ENCODE results near the gene SNRNP70. TPM values are rescaled to one million over a fixed set of nuclear protein-coding genes. Genes with fewer than 3 reads are reported as not detected.
"Not testable (repeated sequence)": the region's sequence is repeated elsewhere in the genome, so short reads cannot be mapped to it uniquely, and the experiment has no call there.

The SNRNP70 gene
- total RNA-seq = 100 to 1,000 TPM; 706 to 741 TPM
- 10 to 100 TPM; 42.3 to 63.4 (median 50.2) TPM for polyA plus RNA-seq
- total RNA-seq = 469 to 868 (median 510) reads per million in 6 experiments

GRCh38 chr19:49085020-49085867, at the start of gene SNRNP70:
Gene SNRNP70 (plus strand): TSS chr19:49085451. CDS start chr19:49086415, 964 bp downstream.
- H3K9me3 Mint-ChIP-seq = peaks cover 0 to 2% (median 0%) of the 10 kb centered on the region in 9 donors
- H3K4me3 Mint-ChIP-seq = peak within 1 kb of the TSS; percentile 85 to 97 (median 94)
- POLR2A ChIA-PET = interaction anchor here (1.0 kb wide), 1 partner anchor 29 kb away, joined by 5 read pairs; the partner anchor contains the start of gene LIN7B
- H3K36me3 Mint-ChIP-seq = peaks cover 0 to 41% (median 11%) of the 10 kb centered on the region in 3 donors
- peaks cover 1 to 11% (median 5%) of the 10 kb centered on the region in 5 donors for H3K27me3 Mint-ChIP-seq
- peaks cover 20 to 48% (median 40%) of the 10 kb centered on the region in 4 donors for H3K4me1 Mint-ChIP-seq
- peak; percentile 91 to 92 for ATAC-seq
- H3K27ac Mint-ChIP-seq = peak within 1 kb of the TSS; percentile 91 to 99 (median 96)
- DNase-seq = peak; percentile 99 to 100 (median 99)

DNA sequence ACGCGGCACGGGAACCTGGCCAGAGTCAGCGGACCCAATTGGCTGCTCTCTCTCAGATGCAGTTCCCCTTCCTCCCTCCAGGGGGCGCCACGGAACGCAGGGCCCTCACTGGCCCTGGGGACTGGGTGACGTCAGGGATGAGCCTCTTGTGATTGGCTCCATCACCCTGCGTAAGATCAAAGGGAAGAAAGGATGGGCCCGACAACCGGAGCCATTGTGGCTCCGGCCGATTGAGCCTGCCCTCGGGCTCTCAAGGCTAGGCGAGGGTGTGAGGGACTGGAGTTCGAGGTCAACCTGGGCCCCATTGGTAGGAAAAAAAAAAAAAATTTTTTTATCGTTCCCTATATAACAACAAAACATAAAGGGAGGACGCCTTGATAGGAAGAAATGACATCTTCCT, 48.4 kb upstream of the SNRNP70 start, which contains the start of gene CGB1:
Gene CGB1, minus strand, starts transcription at position 81 of the 400 bp plus-strand sequence. CDS start 184 bp downstream, outside the sequence.
- H3K27me3 Mint-ChIP-seq = peaks cover 2 to 12% (median 5%) of the 10 kb centered on the region in 5 donors
- DNase-seq = peak in 3 of 10 donors; percentile 23 to 35 (median 30)
- H3K4me3 Mint-ChIP-seq, H3K27ac Mint-ChIP-seq, H3K9me3 Mint-ChIP-seq, H3K36me3 Mint-ChIP-seq, ATAC-seq, H3K4me1 Mint-ChIP-seq, POLR2A ChIA-PET: not testable (repeated sequence)

DNA sequence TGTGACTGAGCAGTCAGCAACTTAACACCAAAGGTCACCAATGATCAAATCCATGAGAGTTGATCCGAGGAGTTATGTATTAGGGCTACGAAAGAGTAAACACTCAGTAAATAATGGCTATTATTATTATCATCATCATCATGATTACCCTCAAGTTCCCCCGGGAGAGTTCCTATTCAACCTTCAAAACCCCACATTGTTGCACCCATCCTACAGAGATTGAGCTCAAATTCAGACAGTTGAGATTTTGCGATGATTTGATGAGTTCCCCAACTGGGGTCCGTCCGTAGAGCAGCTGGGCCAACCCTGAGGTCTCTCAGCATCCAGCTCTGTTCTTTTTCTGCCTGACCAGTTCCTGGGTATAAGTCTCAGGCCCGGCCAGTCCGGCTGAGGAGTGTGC, 47.1 kb upstream of the SNRNP70 start:
- H3K36me3 Mint-ChIP-seq, ATAC-seq, H3K27ac Mint-ChIP-seq, DNase-seq, H3K9me3 Mint-ChIP-seq, H3K27me3 Mint-ChIP-seq, H3K4me1 Mint-ChIP-seq, H3K4me3 Mint-ChIP-seq: not testable (repeated sequence)
- POLR2A ChIA-PET = interaction anchor here (0.6 kb wide), 1 partner anchor 84 kb away, joined by 5 read pairs; the partner anchor contains the start of gene BAX

- not testable (repeated sequence) for H3K36me3 Mint-ChIP-seq, ATAC-seq
These were observed 46.5 kb upstream of the SNRNP70 start for GRCh38 chr19:49038557-49039276.

GRCh38 chr19:49039736-49040135, 45.5 kb upstream of the SNRNP70 start:
- H3K9me3 Mint-ChIP-seq, H3K4me3 Mint-ChIP-seq, H3K27me3 Mint-ChIP-seq, ATAC-seq, H3K4me1 Mint-ChIP-seq, POLR2A ChIA-PET, DNase-seq, H3K36me3 Mint-ChIP-seq: not testable (repeated sequence)
- H3K27ac Mint-ChIP-seq = peak overlapping the region in 1 of 10 donors; percentile 11

More at GRCh38 chr19:49038557-49039276, 46.5 kb upstream of the SNRNP70 start:
- POLR2A ChIA-PET = interaction anchor here (0.6 kb wide), 1 partner anchor 84 kb away, joined by 5 read pairs; the partner anchor contains the start of gene BAX
- not testable (repeated sequence) for H3K4me3 Mint-ChIP-seq, H3K4me1 Mint-ChIP-seq, DNase-seq, H3K9me3 Mint-ChIP-seq, H3K27me3 Mint-ChIP-seq, H3K27ac Mint-ChIP-seq

- H3K27me3 Mint-ChIP-seq = peaks cover 0 to 3% (median 0%) of the 10 kb centered on the region in 5 donors
- DNase-seq (no peak), ATAC-seq (no peak)
- no peak overlapping the region for H3K4me3 Mint-ChIP-seq
- H3K27ac Mint-ChIP-seq = no peak overlapping the region
- POLR2A ChIA-PET = no interaction called here
- no peaks in the 10 kb centered on the region for H3K4me1 Mint-ChIP-seq
- H3K36me3 Mint-ChIP-seq = no peaks in the 10 kb centered on the region
- H3K9me3 Mint-ChIP-seq = no peaks in the 10 kb centered on the region
These were observed 43.1 kb upstream of the SNRNP70 start for GRCh38 chr19:49042177-49042576.

DNA sequence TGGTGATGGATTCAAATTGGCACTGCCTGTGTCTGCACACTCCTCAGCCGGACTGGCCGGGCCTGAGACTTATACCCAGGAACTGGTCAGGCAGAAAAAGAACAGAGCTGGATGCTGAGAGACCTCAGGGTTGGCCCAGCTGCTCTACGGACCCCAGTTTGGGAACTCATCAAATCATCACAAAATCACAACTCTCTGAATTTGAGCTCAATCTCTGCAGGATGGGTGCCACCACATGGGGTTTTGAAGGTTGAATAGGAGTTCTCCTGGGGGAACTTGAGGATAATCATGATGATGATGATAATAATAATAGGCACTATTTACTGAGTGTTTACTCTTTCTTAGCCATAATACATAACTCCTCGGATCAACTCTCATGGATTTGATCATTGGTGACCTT, 42.6 kb upstream of the SNRNP70 start:
- H3K4me1 Mint-ChIP-seq, H3K9me3 Mint-ChIP-seq, H3K4me3 Mint-ChIP-seq, ATAC-seq, H3K27me3 Mint-ChIP-seq, POLR2A ChIA-PET, DNase-seq, H3K27ac Mint-ChIP-seq, H3K36me3 Mint-ChIP-seq: not testable (repeated sequence)

DNA sequence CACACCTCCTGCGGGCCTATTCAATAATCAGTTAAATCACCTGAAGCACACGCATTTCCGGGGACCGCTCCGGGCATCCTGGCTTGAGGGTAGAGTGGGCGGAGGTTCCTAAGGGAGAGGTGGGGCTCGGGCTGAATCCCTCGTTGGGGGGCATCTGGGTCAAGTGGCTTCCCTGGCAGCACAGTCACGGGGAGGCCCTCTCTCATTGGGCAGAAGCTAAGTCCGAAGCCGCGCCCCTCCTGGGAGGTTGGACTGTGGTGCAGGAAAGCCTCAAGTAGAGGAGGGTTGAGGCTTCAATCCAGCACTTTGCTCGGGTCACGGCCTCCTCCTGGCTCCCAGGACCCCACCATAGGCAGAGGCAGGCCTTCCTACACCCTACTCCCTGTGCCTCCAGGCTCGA, 41.7 kb upstream of the SNRNP70 start, which contains the start of gene CGB5:
Gene CGB5, plus strand, starts transcription at position 301 of the 400 bp plus-strand sequence. CDS start 362 bp downstream, outside the sequence.
- ATAC-seq, H3K4me3 Mint-ChIP-seq, POLR2A ChIA-PET, H3K27me3 Mint-ChIP-seq, H3K9me3 Mint-ChIP-seq, H3K4me1 Mint-ChIP-seq, DNase-seq, H3K36me3 Mint-ChIP-seq, H3K27ac Mint-ChIP-seq: not testable (repeated sequence)

- H3K4me1 Mint-ChIP-seq, H3K36me3 Mint-ChIP-seq, ATAC-seq, H3K27me3 Mint-ChIP-seq, DNase-seq, H3K9me3 Mint-ChIP-seq, POLR2A ChIA-PET: not testable (repeated sequence)
- H3K27ac Mint-ChIP-seq = peak within 1 kb of the TSS in 1 of 10 donors; percentile 33
- H3K4me3 Mint-ChIP-seq = peak within 1 kb of the TSS in 1 of 10 donors; percentile 51
These were observed 36.2 kb upstream of the SNRNP70 start, which contains the start of gene CGB8 for GRCh38 chr19:49049011-49049410. Gene CGB8 (minus strand): TSS chr19:49049111. CDS start chr19:49048739, 372 bp downstream.

DNA sequence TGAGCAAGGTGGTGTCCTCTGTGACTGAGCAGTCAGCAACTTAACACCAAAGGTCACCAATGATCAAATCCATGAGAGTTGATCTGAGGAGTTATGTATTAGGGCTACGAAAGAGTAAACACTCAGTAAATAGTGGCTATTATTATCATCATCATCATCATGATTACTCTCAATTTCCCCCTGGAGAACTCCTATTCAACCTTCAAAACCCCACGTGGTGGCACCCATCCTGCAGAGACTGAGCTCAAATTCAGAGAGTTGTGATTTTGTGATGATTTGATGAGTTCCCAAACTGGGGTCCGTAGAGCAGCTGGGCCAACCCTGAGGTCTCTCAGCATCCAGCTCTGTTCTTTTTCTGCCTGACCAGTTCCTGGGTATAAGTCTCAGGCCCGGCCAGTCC, 35.4 kb upstream of the SNRNP70 start:
- H3K27ac Mint-ChIP-seq, H3K4me1 Mint-ChIP-seq, ATAC-seq, DNase-seq, H3K27me3 Mint-ChIP-seq, H3K9me3 Mint-ChIP-seq, H3K36me3 Mint-ChIP-seq, H3K4me3 Mint-ChIP-seq, POLR2A ChIA-PET: not testable (repeated sequence)

- H3K36me3 Mint-ChIP-seq, ATAC-seq, H3K27me3 Mint-ChIP-seq, H3K4me1 Mint-ChIP-seq, DNase-seq, H3K27ac Mint-ChIP-seq, H3K9me3 Mint-ChIP-seq, POLR2A ChIA-PET, H3K4me3 Mint-ChIP-seq: not testable (repeated sequence)
These were observed 34.7 kb upstream of the SNRNP70 start for GRCh38 chr19:49050376-49051033.

All from naive thymus-derived CD8-positive, alpha-beta T cell (primary cell).